Measurements from ENCODE around the gene KCNK10. TPM values are rescaled to one million over a fixed set of nuclear protein-coding genes. Genes with fewer than 3 reads are reported as not detected.

The KCNK10 gene
- polyA plus RNA-seq, 1 of the 3 experiments (the other 2 are of a cell fraction): not detected

DNA sequence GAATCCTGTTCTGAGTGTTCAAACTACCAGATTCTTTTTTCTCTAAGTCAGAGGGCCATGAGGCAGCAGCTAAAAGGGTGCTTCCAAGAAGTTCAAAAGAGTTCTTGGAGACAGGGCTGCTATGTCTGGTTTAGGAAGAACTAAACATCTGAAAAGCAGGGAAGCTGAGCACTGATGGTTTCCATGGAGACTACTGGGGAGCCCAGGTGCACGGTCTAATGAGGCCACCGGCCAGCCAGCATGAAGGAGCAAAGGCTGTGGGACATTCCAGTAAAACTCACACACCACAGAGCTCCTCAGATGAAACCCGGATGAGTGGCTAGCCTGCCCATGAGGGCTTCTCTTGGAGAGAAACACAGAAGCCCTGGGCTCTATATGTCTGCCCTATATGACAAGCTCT is 97.3 kb downstream of the KCNK10 start:
- no peak overlapping the region for H3K4me2 ChIP-seq
- H3K36me3 ChIP-seq (replicated peaks in 1 of 2; ENCODE audit: control insufficient read depth in 1 of 2, insufficient read depth in 2 of 2, low read length in 1 of 2): no peaks in the 10 kb centered on the region
- POLR2A ChIA-PET: no interaction called here
- H3K9me2 ChIP-seq: no peaks in the 10 kb centered on the region
- WGBS (ENCODE audit: low lambda C conversion rate): 13% methylated on average over 3 of the region's 3 CpGs
- H3F3A ChIP-seq (replicated peaks; ENCODE audit: insufficient read depth): no peaks in the 10 kb centered on the region
- TF ChIP-seq SMC3 (IDR thresholded peaks at IDR 0.05; ENCODE audit: low read depth, low read length) (no peak), CHD2 (IDR thresholded peaks at IDR 0.05; ENCODE audit: low read length, partially characterized antibody) (no peak), TCF12 (IDR thresholded peaks at IDR 0.05) (no peak), TEAD4 (IDR thresholded peaks at IDR 0.05; ENCODE audit: borderline replicate concordance, insufficient read depth) (no peak), EZH2phosphoT487 (IDR thresholded peaks at IDR 0.05; ENCODE audit: borderline replicate concordance, low read depth) (no peak), FOXJ3 (CRISPR knock-in tag; IDR thresholded peaks at IDR 0.05) (no peak), ELF1 (IDR thresholded peaks at IDR 0.05) (no peak), RXRA (IDR thresholded peaks at IDR 0.05; ENCODE audit: borderline replicate concordance, low read depth) (no peak), JUND (IDR thresholded peaks at IDR 0.05) (no peak), FOXM1 (IDR thresholded peaks at IDR 0.05; ENCODE audit: low read depth) (no peak), FOSL2 (IDR thresholded peaks at IDR 0.05; ENCODE audit: borderline replicate concordance, low read depth) (no peak), SIN3A (IDR thresholded peaks at IDR 0.05; ENCODE audit: borderline replicate concordance, low read depth, low read length) (no peak)
- TF ChIP-seq, protein P1, sequence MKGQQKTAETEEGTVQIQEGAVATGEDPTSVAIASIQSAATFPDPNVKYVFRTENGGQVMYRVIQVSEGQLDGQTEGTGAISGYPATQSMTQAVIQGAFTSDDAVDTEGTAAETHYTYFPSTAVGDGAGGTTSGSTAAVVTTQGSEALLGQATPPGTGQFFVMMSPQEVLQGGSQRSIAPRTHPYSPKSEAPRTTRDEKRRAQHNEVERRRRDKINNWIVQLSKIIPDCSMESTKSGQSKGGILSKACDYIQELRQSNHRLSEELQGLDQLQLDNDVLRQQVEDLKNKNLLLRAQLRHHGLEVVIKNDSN (IDR thresholded peaks at IDR 0.05; ENCODE audit: borderline replicate concordance, low read depth): no peak
- TF ChIP-seq, protein P2, sequence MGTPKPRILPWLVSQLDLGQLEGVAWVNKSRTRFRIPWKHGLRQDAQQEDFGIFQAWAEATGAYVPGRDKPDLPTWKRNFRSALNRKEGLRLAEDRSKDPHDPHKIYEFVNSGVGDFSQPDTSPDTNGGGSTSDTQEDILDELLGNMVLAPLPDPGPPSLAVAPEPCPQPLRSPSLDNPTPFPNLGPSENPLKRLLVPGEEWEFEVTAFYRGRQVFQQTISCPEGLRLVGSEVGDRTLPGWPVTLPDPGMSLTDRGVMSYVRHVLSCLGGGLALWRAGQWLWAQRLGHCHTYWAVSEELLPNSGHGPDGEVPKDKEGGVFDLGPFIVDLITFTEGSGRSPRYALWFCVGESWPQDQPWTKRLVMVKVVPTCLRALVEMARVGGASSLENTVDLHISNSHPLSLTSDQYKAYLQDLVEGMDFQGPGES (IDR thresholded peaks at IDR 0.05; ENCODE audit: low read depth, low read length): no peak
- TF ChIP-seq, protein P3, sequence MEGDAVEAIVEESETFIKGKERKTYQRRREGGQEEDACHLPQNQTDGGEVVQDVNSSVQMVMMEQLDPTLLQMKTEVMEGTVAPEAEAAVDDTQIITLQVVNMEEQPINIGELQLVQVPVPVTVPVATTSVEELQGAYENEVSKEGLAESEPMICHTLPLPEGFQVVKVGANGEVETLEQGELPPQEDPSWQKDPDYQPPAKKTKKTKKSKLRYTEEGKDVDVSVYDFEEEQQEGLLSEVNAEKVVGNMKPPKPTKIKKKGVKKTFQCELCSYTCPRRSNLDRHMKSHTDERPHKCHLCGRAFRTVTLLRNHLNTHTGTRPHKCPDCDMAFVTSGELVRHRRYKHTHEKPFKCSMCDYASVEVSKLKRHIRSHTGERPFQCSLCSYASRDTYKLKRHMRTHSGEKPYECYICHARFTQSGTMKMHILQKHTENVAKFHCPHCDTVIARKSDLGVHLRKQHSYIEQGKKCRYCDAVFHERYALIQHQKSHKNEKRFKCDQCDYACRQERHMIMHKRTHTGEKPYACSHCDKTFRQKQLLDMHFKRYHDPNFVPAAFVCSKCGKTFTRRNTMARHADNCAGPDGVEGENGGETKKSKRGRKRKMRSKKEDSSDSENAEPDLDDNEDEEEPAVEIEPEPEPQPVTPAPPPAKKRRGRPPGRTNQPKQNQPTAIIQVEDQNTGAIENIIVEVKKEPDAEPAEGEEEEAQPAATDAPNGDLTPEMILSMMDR (IDR thresholded peaks at IDR 0.05): no peak
- TF ChIP-seq, protein P4, sequence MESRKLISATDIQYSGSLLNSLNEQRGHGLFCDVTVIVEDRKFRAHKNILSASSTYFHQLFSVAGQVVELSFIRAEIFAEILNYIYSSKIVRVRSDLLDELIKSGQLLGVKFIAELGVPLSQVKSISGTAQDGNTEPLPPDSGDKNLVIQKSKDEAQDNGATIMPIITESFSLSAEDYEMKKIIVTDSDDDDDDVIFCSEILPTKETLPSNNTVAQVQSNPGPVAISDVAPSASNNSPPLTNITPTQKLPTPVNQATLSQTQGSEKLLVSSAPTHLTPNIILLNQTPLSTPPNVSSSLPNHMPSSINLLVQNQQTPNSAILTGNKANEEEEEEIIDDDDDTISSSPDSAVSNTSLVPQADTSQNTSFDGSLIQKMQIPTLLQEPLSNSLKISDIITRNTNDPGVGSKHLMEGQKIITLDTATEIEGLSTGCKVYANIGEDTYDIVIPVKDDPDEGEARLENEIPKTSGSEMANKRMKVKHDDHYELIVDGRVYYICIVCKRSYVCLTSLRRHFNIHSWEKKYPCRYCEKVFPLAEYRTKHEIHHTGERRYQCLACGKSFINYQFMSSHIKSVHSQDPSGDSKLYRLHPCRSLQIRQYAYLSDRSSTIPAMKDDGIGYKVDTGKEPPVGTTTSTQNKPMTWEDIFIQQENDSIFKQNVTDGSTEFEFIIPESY (IDR thresholded peaks at IDR 0.05; ENCODE audit: borderline replicate concordance, low read depth): no peak
- H3K27ac ChIP-seq (ENCODE audit: low read depth in 2 of 2, low read length in 1 of 2): no peak overlapping the region
- H3K4me1 ChIP-seq (ENCODE audit: control insufficient read depth in 1 of 2, insufficient read depth in 2 of 2, low read depth in 1 of 2, low read length in 1 of 2): no peaks in the 10 kb centered on the region
- no peak overlapping the region for H3K9ac ChIP-seq
- DNase-seq: no peak
- H2AFZ ChIP-seq (ENCODE audit: low read depth): no peak overlapping the region
- CTCF ChIA-PET: interaction anchor here (0.6 to 2.2 kb wide), 6 partner anchors 10 to 1732 kb away, joined by 3 to 9 read pairs (median 4); no protein-coding TSS in a partner anchor
- no peaks in the 10 kb centered on the region for H3K9me3 ChIP-seq
- H4K20me1 ChIP-seq (ENCODE audit: insufficient read depth): no peaks in the 10 kb centered on the region
- H3K4me3 ChIP-seq (ENCODE audit: low read depth in 2 of 2, low read length in 1 of 2): no peak overlapping the region
- no peaks in the 10 kb centered on the region for H3K27me3 ChIP-seq (ENCODE audit: insufficient read depth)
- H3K79me2 ChIP-seq (ENCODE audit: insufficient read depth): no peaks in the 10 kb centered on the region

Measured in SK-N-SH (cell line).